ENCODE measurements around the gene CUL2.

CUL2 gene

DNA sequence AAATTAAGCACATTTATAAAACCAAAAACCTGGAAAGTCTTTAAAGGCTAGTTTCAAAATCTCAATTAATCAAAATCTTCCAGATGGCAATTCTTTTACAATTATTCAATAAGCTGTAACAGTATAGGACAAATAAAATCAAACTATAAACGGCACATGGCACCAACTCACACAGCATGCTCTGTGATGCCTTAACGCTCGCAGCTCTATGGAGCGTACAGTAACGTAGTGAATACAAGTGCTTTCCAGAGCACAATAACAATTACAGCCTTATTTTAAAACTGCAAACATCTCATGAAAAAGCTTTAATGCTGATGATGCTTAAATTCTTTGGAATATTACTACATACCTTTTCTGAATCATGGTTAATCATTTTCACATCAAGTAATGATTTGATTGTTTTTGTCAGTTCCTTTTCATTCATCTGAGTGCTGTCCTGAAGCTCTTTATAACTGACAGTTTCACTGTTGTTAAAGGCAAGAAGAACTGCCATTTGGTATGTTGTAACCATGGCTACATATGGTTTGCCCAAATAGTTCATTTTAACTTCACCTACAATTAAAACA lies 74.2 kb downstream of the CUL2 start:
- DNase-seq (ENCODE audit: low read depth), result no peak
- TF ChIP-seq, protein P1, sequence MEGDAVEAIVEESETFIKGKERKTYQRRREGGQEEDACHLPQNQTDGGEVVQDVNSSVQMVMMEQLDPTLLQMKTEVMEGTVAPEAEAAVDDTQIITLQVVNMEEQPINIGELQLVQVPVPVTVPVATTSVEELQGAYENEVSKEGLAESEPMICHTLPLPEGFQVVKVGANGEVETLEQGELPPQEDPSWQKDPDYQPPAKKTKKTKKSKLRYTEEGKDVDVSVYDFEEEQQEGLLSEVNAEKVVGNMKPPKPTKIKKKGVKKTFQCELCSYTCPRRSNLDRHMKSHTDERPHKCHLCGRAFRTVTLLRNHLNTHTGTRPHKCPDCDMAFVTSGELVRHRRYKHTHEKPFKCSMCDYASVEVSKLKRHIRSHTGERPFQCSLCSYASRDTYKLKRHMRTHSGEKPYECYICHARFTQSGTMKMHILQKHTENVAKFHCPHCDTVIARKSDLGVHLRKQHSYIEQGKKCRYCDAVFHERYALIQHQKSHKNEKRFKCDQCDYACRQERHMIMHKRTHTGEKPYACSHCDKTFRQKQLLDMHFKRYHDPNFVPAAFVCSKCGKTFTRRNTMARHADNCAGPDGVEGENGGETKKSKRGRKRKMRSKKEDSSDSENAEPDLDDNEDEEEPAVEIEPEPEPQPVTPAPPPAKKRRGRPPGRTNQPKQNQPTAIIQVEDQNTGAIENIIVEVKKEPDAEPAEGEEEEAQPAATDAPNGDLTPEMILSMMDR (conservative IDR thresholded peaks at IDR 0.05; ENCODE audit: low read depth, low read length), result no peak
- no peak overlapping the region for H3K4me3 ChIP-seq (ENCODE audit: low read depth, low read length)

DNA sequence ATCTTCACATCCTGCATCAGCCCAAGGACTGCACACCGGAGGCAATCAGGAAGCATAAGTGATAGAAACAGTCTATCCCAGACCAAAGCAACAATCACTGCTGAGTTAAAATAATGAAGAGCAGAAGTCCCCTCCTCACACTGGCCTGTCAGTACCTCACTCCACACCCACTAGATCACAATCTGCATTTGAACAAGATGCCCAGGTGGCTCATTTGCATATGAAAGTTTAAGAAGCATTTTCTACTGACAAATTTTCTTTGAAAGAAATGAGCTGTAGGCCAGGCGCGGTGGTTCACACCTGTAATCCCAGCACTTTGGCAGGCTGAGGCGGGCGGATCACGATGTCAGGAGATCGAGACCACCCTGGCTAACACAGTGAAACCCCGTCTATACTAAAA lies 77.4 kb downstream of the CUL2 start:
- no peak overlapping the region for H3K4me3 ChIP-seq (ENCODE audit: low read depth, low read length)
- TF ChIP-seq, protein P1 (conservative IDR thresholded peaks at IDR 0.05; ENCODE audit: low read depth, low read length), result no peak
- DNase-seq (ENCODE audit: low read depth), result no peak

DNA sequence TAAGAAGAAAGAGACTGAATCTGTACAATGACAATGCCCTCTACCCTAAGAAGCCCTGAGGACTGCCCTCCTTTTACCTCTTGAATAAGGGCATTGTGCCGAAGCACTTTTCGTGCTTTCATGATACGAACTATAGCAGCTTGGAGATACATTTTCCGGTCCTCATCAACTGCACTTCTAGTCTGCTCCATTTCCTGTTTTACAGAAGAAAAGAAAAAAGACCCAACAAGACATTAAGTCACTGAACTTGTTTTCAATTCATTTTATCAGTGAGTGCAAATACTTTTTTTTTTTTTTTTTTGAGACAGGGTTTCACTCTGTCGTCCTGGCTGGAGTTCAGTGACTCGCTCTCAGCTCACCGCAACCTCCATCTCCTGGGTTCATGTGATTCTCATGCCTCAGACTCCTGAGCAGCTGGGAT lies 78.4 kb downstream of the CUL2 start:
- DNase-seq (ENCODE audit: low read depth), result peak; percentile 46
- TF ChIP-seq, protein P1 (conservative IDR thresholded peaks at IDR 0.05; ENCODE audit: low read depth, low read length), result no peak
- no peak overlapping the region for H3K4me3 ChIP-seq (ENCODE audit: low read depth, low read length)

DNA sequence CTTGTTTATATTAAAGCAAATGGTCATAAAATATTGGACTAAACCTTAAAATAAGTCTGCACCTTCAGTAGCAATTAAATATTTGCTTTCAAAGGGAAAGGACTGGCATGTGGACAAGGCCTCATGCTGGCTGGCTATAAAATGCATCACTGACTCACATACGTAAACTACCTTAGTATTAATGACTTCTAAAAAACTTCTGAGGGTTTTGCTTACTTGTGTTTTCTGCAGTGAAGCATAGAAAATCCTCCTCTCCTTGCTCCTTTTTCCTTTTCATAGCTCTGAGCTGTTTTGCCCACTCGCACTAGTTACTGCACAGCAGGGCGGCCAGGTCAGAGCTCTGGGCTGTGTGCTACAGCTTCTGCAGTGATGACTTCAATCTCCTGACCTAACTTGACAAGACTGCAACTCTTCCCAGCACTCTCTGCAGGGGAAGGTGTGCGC lies 82.3 kb downstream of the CUL2 start:
- peak; percentile 83 for DNase-seq (ENCODE audit: low read depth)
- no peak overlapping the region for H3K4me3 ChIP-seq (ENCODE audit: low read depth, low read length)
- TF ChIP-seq, protein P1 (conservative IDR thresholded peaks at IDR 0.05; ENCODE audit: low read depth, low read length), result no peak

DNA sequence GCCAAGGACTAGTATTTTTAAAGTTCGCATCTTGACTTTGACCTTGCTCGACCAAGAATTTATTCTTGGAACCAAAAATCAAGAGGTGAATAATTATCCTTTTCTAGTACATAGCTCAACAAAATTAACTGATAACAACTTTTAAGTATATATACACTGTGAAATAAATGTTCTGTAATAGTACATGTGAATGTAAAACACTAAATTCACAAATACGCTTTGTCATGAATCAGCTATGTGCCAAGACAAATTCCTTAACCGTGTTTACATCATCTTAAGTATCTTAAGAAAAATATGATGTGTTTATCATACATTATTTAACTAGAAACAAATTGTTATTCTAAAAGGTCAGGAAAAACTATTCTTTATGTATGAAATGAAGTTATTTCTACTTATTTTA lies 83.3 kb downstream of the CUL2 start:
- DNase-seq (ENCODE audit: low read depth), result peak; percentile 89
- no peak overlapping the region for H3K4me3 ChIP-seq (ENCODE audit: low read depth, low read length)
- TF ChIP-seq, protein P1 (conservative IDR thresholded peaks at IDR 0.05; ENCODE audit: low read depth, low read length), result no peak

DNA sequence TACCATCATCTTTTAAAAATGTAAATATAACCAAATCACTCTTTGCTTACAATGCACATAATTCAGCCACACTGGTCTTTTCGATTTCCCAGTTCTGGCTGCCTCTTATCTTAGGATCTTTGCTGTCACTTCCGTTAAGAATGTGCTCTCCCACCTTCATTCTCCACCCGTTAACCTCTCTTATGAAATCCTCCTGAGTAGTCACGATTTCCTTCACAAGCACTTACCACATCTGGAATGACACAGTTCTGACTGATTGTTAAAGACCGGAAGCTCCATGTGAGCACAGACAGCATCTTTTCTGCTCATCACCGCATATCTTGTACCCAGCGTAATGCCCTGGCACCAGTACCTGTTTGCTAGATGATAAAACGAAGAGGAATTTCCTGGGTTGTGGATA lies 84.3 kb downstream of the CUL2 start:
- DNase-seq (ENCODE audit: low read depth), result peak; percentile 99
- no peak overlapping the region for H3K4me3 ChIP-seq (ENCODE audit: low read depth, low read length)
- TF ChIP-seq, protein P1 (conservative IDR thresholded peaks at IDR 0.05; ENCODE audit: low read depth, low read length), result no peak

DNA sequence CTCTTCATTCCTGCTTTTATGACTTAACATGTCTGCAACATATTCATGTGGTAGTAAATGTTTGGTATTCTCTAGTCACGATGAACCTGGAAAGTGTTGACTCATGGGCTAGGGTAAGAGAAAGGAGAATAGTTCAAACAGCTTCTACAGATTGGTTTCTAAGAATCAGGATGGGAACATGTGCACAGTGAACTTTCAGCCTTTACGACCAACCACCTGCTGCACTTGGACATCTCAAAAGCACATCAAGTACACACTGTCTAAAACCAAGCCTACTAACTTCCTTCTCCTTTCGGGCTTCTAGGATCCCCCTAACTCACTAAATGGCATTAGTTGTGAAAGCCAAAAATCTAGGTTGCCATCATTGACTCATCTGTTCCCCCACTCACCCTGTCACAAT lies 85.5 kb downstream of the CUL2 start:
- DNase-seq (ENCODE audit: low read depth), result peak; percentile 57
- TF ChIP-seq, protein P1 (conservative IDR thresholded peaks at IDR 0.05; ENCODE audit: low read depth, low read length), result no peak
- H3K4me3 ChIP-seq (ENCODE audit: low read depth, low read length), result no peak overlapping the region
